ENCODE measurements around the gene TCP11L1.
"Not testable (repeated sequence)": the region's sequence is repeated elsewhere in the genome, so short reads cannot be mapped to it uniquely, and the experiment has no call there.

Gene TCP11L1

GRCh38 chr11:33064866-33065265, 25.5 kb downstream of the TCP11L1 start:
- no peak for DNase-seq (ENCODE audit: low read depth in 3 of 3, low spot score in 1 of 3)

- DNase-seq (ENCODE audit: low read depth in 3 of 3, low spot score in 1 of 3) = peak; percentile 32 to 62 (median 62)
Measured at GRCh38 chr11:33065445-33066178, 26.2 kb downstream of the TCP11L1 start.

GRCh38 chr11:33067294-33067693, 27.9 kb downstream of the TCP11L1 start:
- DNase-seq (ENCODE audit: low read depth in 3 of 3, low spot score in 1 of 3) = no peak

GRCh38 chr11:33068611-33069340, 29.4 kb downstream of the TCP11L1 start:
- no peak for DNase-seq (ENCODE audit: low read depth in 3 of 3, low spot score in 1 of 3)

GRCh38 chr11:33072465-33072864, 33.1 kb downstream of the TCP11L1 start:
- DNase-seq (ENCODE audit: low read depth in 3 of 3, low spot score in 1 of 3) = no peak

- no peak for DNase-seq (ENCODE audit: low read depth in 3 of 3, low spot score in 1 of 3)
Measured at GRCh38 chr11:33083918-33084317, 44.5 kb downstream of the TCP11L1 start.

- no peak for DNase-seq (ENCODE audit: low read depth in 3 of 3, low spot score in 1 of 3)
Measured at GRCh38 chr11:33086017-33086416, 46.6 kb downstream of the TCP11L1 start.

- no peak for DNase-seq (ENCODE audit: low read depth in 3 of 3, low spot score in 1 of 3)
Measured at GRCh38 chr11:33089776-33090175, 50.4 kb downstream of the TCP11L1 start.

- DNase-seq (ENCODE audit: low read depth in 3 of 3, low spot score in 1 of 3) = no peak
Measured at GRCh38 chr11:33094157-33094556, 54.8 kb downstream of the TCP11L1 start.

- DNase-seq (ENCODE audit: low read depth in 3 of 3, low spot score in 1 of 3) = no peak
Measured at GRCh38 chr11:33103836-33104235, 64.5 kb downstream of the TCP11L1 start.

GRCh38 chr11:33109294-33109895, 70.0 kb downstream of the TCP11L1 start:
- DNase-seq (ENCODE audit: low read depth in 3 of 3, low spot score in 1 of 3) = no peak

- DNase-seq (ENCODE audit: low read depth in 3 of 3, low spot score in 1 of 3) = no peak
Measured at GRCh38 chr11:33110083-33110482, 70.7 kb downstream of the TCP11L1 start.

- DNase-seq (ENCODE audit: low read depth in 3 of 3, low spot score in 1 of 3) = no peak
Measured at GRCh38 chr11:33116535-33116934, 77.2 kb downstream of the TCP11L1 start.

- not testable (repeated sequence) for DNase-seq (ENCODE audit: low read depth in 3 of 3, low spot score in 1 of 3)
Measured at GRCh38 chr11:33122696-33123095, 83.3 kb downstream of the TCP11L1 start.

Measured in stimulated activated CD4-positive, alpha-beta T cell treated with anti-CD3 and anti-CD28 coated beads, TNF-alpha, amount 100 ng/mL, for 1 hour (primary cell).